ENCODE measurements around the gene KAT8.
"Not testable (repeated sequence)": the region's sequence is repeated elsewhere in the genome, so short reads cannot be mapped to it uniquely, and the experiment has no call there.

KAT8 gene

GRCh38 chr16:31133046-31133501 lies 15.6 kb downstream of the KAT8 start:
- DNase-seq = no peak

- DNase-seq = no peak
Measured at GRCh38 chr16:31134091-31134571, 16.7 kb downstream of the KAT8 start.

GRCh38 chr16:31134625-31135534 lies 17.4 kb downstream of the KAT8 start:
- no peak for DNase-seq

- DNase-seq = no peak
Measured at GRCh38 chr16:31135535-31136286, 18.2 kb downstream of the KAT8 start, which contains the start of gene PRSS8. TSS of gene PRSS8 (minus strand) at chr16:31135727. CDS start at chr16:31135498, 229 bp downstream.

GRCh38 chr16:31136287-31136662 lies 18.8 kb downstream of the KAT8 start:
- no peak for DNase-seq

GRCh38 chr16:31136822-31137499 lies 19.5 kb downstream of the KAT8 start:
- not testable (repeated sequence) for DNase-seq

- DNase-seq = no peak
Measured at GRCh38 chr16:31138621-31139578, 21.4 kb downstream of the KAT8 start.

- DNase-seq = not testable (repeated sequence)
Measured at GRCh38 chr16:31141071-31141469, 23.6 kb downstream of the KAT8 start.

- DNase-seq = peak in 1 of 2 donors; percentile 50
Measured at GRCh38 chr16:31141489-31142108, 24.1 kb downstream of the KAT8 start.

- peak; percentile 96 to 99 for DNase-seq
Measured at GRCh38 chr16:31142109-31143010, 24.9 kb downstream of the KAT8 start.

- no peak for DNase-seq
Measured at GRCh38 chr16:31143011-31143693, 25.7 kb downstream of the KAT8 start.

- DNase-seq = no peak
Measured at GRCh38 chr16:31143694-31144148, 26.3 kb downstream of the KAT8 start.

- DNase-seq = not testable (repeated sequence)
Measured at GRCh38 chr16:31144418-31144817, 27.0 kb downstream of the KAT8 start.

GRCh38 chr16:31145398-31145990 lies 28.0 kb downstream of the KAT8 start:
- no peak for DNase-seq

- DNase-seq = no peak
Measured at GRCh38 chr16:31147574-31147973, 30.1 kb downstream of the KAT8 start.

GRCh38 chr16:31148281-31148728 lies 30.8 kb downstream of the KAT8 start:
- no peak for DNase-seq

- no peak for DNase-seq
Measured at GRCh38 chr16:31148896-31149295, 31.4 kb downstream of the KAT8 start.

- no peak for DNase-seq
Measured at GRCh38 chr16:31149332-31149731, 31.9 kb downstream of the KAT8 start.
